RWPE2 (cell line): Measurements from ENCODE around the gene TNS4.

ENCODE experiments used
- ATAC-seq: fragments of 200-7000 bp; cut with Tn5 transposase; 3 replicates; pipeline ENCODE4 v1.9.1; 2021; ENCODE audit warnings: low read depth
- DNase-seq: peaks from one replicate; pipeline ENCODE4 v3.0.0-alpha.2; 2020; ENCODE audit warnings: low spot score
- H3K27ac ChIP-seq: fragments of 450-650 bp; 2 replicates; pipeline ENCODE4 v1.5.1; 2017; ENCODE audit warnings: mild to moderate bottlenecking; ENCODE audit not compliant: poor library complexity, severe bottlenecking
- H3K27me3 ChIP-seq: fragments of 250-450 bp; sonication (Bioruptor Pico); 2 replicates; pipeline ENCODE4 v1.5.1; 2021; ENCODE audit warnings: mild to moderate bottlenecking, moderate library complexity; ENCODE audit not compliant: insufficient read depth, poor library complexity, severe bottlenecking
- H3K36me3 ChIP-seq: fragments of 250-450 bp; sonication (Bioruptor Pico); 2 replicates; pipeline ENCODE4 v1.5.1; 2020; ENCODE audit warnings: low read depth, mild to moderate bottlenecking, moderate library complexity
- H3K4me1 ChIP-seq: fragments of 250-450 bp; sonication (Bioruptor Pico); 2 replicates; pipeline ENCODE4 v1.5.1; 2021; ENCODE audit warnings: mild to moderate bottlenecking, moderate library complexity; ENCODE audit not compliant: insufficient read depth, poor library complexity, severe bottlenecking
- H3K4me3 ChIP-seq: fragments of 250-450 bp; sonication (Bioruptor Pico); 2 replicates; pipeline ENCODE4 v1.5.1; 2021; ENCODE audit warnings: mild to moderate bottlenecking, moderate library complexity; ENCODE audit not compliant: severe bottlenecking
- H3K9me3 ChIP-seq: fragments of 250-450 bp; sonication (Bioruptor Pico); 2 replicates; pipeline ENCODE4 v1.5.1; 2021; ENCODE audit warnings: mild to moderate bottlenecking, moderate library complexity; ENCODE audit not compliant: severe bottlenecking
- TF ChIP-seq, protein P1 (sequence below): fragments of 450-650 bp; IDR thresholded peaks from one replicate; pipeline ENCODE4 v1.5.1; 2017; ENCODE audit warnings: mild to moderate bottlenecking, moderate library complexity; ENCODE audit not compliant: poor library complexity, severe bottlenecking

TNS4 gene

DNA sequence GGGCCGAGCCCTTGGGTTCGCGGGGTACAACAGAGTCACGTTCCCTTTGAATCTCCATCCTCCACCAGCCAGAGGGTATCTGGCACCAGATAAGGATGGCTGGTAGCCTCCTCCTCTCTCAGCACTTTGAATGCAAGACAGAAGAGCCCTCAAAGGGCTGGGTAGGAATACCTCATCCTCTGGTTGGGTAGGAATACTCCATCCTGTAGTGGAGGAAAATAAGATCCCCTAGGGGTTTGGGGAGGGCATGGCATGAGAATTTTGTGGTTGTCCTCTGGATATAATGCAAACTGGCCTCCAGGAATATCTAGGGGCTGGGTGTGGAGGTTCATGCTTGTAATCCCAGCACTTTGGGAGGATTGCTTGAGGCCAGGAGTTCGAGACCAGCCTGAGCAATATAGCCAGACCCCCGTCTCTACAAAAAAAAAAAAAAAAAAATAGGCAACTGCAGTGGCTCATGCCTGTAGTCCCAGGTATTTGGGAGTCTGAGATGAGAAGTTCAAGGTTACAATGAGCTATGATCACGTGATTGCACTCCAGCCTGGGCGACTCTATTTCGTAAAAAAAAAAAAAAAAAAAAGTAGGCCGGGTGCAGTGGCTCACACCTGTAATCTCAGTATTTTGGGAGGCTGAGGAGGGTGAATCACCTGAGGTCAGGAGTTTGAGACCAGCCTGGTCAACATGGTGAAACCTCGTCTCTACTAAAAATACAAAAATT is 55.5 kb downstream of the TNS4 start:
- Histone ChIP-seq H3K27ac (no peak overlapping the region), H3K4me1 (no peaks in the 10 kb centered on the region), H3K27me3 (no peaks in the 10 kb centered on the region), H3K4me3 (no peak overlapping the region), H3K36me3 (no peaks in the 10 kb centered on the region), H3K9me3 (no peaks in the 10 kb centered on the region)
- no peak for ATAC-seq
- no peak for DNase-seq
- TF ChIP-seq, protein P1, sequence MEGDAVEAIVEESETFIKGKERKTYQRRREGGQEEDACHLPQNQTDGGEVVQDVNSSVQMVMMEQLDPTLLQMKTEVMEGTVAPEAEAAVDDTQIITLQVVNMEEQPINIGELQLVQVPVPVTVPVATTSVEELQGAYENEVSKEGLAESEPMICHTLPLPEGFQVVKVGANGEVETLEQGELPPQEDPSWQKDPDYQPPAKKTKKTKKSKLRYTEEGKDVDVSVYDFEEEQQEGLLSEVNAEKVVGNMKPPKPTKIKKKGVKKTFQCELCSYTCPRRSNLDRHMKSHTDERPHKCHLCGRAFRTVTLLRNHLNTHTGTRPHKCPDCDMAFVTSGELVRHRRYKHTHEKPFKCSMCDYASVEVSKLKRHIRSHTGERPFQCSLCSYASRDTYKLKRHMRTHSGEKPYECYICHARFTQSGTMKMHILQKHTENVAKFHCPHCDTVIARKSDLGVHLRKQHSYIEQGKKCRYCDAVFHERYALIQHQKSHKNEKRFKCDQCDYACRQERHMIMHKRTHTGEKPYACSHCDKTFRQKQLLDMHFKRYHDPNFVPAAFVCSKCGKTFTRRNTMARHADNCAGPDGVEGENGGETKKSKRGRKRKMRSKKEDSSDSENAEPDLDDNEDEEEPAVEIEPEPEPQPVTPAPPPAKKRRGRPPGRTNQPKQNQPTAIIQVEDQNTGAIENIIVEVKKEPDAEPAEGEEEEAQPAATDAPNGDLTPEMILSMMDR: no peak

DNA sequence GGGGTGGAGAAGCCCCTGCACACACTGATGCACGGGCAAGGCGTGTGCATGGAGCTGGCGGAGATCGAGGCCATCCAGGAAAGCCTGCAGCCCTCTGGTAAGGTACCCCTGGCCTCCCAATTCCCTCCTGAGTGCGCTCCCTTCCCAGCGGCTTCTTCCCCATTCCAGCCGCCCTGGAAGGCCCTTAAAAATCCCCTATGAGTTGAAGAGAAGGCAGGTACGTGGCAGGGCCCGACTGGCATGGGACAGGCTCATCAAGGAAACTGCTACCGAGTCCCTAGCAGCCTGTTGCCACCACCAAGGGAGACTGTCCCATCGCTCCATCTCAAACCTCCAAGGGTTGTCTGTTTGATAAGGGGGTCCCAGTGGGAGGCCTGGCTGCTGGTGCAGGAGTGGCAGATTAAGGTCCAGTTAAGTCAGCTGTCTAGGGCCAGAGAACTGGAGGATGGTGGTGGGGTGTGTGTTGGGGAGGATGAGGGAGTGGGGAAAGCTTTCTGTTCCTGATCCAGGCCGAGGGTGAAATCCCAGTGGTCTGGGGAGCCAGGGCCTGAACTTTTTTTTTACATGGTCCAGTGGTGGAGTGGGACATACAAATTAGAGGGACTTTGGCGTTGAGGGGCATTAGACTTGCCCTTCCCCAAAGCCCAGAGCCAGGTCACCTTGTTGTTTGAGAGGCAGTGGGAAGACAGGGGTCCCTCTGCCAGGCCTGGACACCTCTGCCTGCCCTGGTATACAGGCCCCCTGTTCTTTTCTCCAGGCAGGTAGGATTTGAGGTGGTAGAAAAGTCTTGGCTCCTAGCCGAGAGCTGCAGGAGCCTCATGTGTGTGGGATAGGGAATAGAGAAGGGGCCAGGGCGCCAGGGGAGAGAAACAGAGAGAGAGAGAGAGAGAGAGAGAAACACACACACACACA is 57.2 kb downstream of the TNS4 start:
- Histone ChIP-seq H3K27ac (no peak overlapping the region), H3K9me3 (no peaks in the 10 kb centered on the region), H3K36me3 (no peaks in the 10 kb centered on the region), H3K27me3 (no peaks in the 10 kb centered on the region), H3K4me1 (no peaks in the 10 kb centered on the region), H3K4me3 (peak overlapping the region; percentile 45)
- TF ChIP-seq, protein P1: peak; percentile 48
- ATAC-seq: peak; percentile 15
- no peak for DNase-seq

DNA sequence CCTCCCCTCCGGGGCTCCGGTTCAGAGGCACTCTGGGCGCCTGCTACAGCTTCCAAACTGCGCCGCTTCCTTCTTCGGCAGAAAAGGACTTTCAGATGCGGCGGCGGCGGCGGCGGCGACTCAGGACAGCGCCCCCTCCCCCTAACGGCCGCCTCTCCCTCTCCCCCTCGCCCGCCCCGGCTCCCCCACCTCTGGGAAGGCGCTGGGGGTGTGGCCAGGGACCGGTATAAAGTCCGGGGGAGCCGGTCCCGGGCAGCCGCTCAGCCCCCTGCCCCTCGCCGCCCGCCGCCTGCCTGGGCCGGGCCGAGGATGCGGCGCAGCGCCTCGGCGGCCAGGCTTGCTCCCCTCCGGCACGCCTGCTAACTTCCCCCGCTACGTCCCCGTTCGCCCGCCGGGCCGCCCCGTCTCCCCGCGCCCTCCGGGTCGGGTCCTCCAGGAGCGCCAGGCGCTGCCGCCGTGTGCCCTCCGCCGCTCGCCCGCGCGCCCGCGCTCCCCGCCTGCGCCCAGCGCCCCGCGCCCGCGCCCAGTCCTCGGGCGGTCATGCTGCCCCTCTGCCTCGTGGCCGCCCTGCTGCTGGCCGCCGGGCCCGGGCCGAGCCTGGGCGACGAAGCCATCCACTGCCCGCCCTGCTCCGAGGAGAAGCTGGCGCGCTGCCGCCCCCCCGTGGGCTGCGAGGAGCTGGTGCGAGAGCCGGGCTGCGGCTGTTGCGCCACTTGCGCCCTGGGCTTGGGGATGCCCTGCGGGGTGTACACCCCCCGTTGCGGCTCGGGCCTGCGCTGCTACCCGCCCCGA is 58.0 kb downstream of the TNS4 start, which contains the start of gene IGFBP4:
IGFBP4 (plus strand) TSS at position 255 of the 792 bp plus-strand sequence; CDS start at position 541, 286 bp downstream.
- peak; percentile 57 for ATAC-seq
- H3K36me3 ChIP-seq: no peaks in the 10 kb centered on the region
- TF ChIP-seq, protein P1: peak; percentile 80
- no peaks in the 10 kb centered on the region for H3K4me1 ChIP-seq
- no peak within 1 kb of the TSS for H3K27ac ChIP-seq
- no peak for DNase-seq
- H3K9me3 ChIP-seq: no peaks in the 10 kb centered on the region
- H3K4me3 ChIP-seq: peak within 1 kb of the TSS; percentile 45
- H3K27me3 ChIP-seq: no peaks in the 10 kb centered on the region

DNA sequence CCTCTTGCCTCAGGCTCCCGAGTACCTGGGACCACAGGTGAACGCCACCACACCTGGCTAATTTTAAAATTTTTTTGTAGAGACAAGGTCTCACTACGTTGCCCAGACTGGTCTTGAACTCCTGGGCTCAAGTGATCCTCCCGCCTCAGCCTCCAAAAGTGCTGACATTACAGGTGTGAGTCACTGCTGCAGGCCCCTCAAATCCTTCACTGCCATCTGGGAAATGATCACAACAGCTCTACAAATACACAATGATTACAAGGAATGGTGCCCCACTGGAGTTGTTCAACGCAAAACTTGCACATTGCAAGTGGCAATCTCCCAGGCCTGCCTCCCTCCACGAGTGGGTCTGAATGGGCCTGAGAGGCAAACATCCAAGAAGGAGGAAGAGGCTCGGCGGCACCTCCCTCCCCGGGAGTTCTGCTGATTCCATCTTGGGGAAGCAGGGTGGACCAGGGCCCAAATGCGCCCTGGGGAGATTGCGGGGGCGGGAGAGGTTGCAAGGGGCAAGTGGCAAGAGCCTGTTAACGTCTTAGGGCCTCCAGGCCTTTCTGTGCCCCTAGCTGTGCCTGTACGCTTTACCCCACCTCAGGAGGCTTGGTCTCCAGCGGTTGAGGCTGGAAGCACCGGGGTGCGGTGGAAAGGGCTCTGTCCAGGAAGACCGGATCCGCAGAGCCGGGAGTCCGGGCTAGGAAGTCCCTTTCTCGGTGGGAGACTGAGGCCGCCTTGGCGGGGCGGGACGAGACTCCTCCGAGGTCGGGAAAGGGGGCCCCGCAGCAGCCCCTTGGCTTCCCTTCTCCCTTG is 58.8 kb downstream of the TNS4 start:
- H3K36me3 ChIP-seq: no peaks in the 10 kb centered on the region
- H3K27ac ChIP-seq: no peak overlapping the region
- TF ChIP-seq, protein P1: no peak
- no peak for DNase-seq
- H3K27me3 ChIP-seq: no peaks in the 10 kb centered on the region
- peak overlapping the region; percentile 45 for H3K4me3 ChIP-seq
- peak; percentile 23; the same call in 2 of the 3 replicates for ATAC-seq
- no peaks in the 10 kb centered on the region for H3K9me3 ChIP-seq
- no peaks in the 10 kb centered on the region for H3K4me1 ChIP-seq
